WERI-Rb-1 (cell line): ENCODE data around the gene CTTNBP2.

ENCODE experiments used
- DNase-seq: peaks from one replicate; pipeline ENCODE4 v3.0.0-alpha.2; 2020
- H3K27ac ChIP-seq: fragments of 250-450 bp; sonication (Bioruptor Pico); 2 replicates; pipeline ENCODE4 v1.5.1; 2020; ENCODE audit warnings: mild to moderate bottlenecking, moderate library complexity
- H3K27me3 ChIP-seq: fragments of 250-450 bp; sonication (Bioruptor Pico); 2 replicates; pipeline ENCODE4 v1.5.1; 2021; ENCODE audit warnings: mild to moderate bottlenecking, low read depth, moderate library complexity; ENCODE audit not compliant: insufficient read depth, severe bottlenecking
- H3K36me3 ChIP-seq: fragments of 250-450 bp; sonication (Bioruptor Pico); 2 replicates; pipeline ENCODE4 v1.5.1; 2020; ENCODE audit warnings: mild to moderate bottlenecking, moderate library complexity
- H3K4me3 ChIP-seq: 2 replicates; pipeline ENCODE4 v1.5.1; 2011; ENCODE audit warnings: low read depth, mild to moderate bottlenecking, control low read depth, low read length
- H3K9me3 ChIP-seq: fragments of 250-450 bp; sonication (Bioruptor Pico); 2 replicates; pipeline ENCODE4 v1.5.1; 2021; ENCODE audit warnings: mild to moderate bottlenecking, moderate library complexity; ENCODE audit not compliant: severe bottlenecking
- TF ChIP-seq, protein P1 (sequence below): IDR thresholded peaks from 2 replicates; pipeline ENCODE4 v1.5.1; 2011; ENCODE audit warnings: low read depth, mild to moderate bottlenecking, control low read depth, inconsistent platforms, low read length

CTTNBP2 gene

DNA sequence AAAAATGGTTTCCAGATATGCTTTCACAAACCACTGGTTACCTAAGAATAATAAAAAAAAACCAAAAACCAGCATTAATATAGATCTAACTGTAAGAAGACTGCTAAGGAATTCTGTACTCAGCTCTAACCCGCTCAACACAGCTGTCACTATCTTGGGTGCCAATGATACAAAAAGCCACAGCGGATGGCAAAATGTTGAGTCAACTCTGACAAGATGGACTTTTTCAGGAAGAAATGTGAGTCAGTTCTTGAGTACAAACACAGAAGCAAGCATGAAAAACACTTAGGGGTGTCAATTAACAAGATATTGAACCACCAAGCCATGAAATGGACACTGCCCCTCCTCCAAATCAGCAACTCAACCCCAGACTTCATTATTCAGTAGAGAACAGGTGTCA is 55.0 kb downstream of the CTTNBP2 start:
- peaks cover 18% of the 10 kb centered on the region for H3K27me3 ChIP-seq
- H3K9me3 ChIP-seq: no peaks in the 10 kb centered on the region
- H3K4me3 ChIP-seq: no peak overlapping the region
- H3K36me3 ChIP-seq: no peaks in the 10 kb centered on the region
- no peak overlapping the region for H3K27ac ChIP-seq
- TF ChIP-seq, protein P1, sequence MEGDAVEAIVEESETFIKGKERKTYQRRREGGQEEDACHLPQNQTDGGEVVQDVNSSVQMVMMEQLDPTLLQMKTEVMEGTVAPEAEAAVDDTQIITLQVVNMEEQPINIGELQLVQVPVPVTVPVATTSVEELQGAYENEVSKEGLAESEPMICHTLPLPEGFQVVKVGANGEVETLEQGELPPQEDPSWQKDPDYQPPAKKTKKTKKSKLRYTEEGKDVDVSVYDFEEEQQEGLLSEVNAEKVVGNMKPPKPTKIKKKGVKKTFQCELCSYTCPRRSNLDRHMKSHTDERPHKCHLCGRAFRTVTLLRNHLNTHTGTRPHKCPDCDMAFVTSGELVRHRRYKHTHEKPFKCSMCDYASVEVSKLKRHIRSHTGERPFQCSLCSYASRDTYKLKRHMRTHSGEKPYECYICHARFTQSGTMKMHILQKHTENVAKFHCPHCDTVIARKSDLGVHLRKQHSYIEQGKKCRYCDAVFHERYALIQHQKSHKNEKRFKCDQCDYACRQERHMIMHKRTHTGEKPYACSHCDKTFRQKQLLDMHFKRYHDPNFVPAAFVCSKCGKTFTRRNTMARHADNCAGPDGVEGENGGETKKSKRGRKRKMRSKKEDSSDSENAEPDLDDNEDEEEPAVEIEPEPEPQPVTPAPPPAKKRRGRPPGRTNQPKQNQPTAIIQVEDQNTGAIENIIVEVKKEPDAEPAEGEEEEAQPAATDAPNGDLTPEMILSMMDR: no peak
- no peak for DNase-seq

- H3K36me3 ChIP-seq: no peaks in the 10 kb centered on the region
- no peak overlapping the region for H3K27ac ChIP-seq
- TF ChIP-seq, protein P1: no peak
- no peaks in the 10 kb centered on the region for H3K9me3 ChIP-seq
- no peak for DNase-seq
- H3K27me3 ChIP-seq: peaks cover 19% of the 10 kb centered on the region
- no peak overlapping the region for H3K4me3 ChIP-seq
These were observed 56.5 kb downstream of the CTTNBP2 start for GRCh38 chr7:117816727-117817126.

- TF ChIP-seq, protein P1: no peak
- H3K4me3 ChIP-seq: no peak overlapping the region
- H3K27me3 ChIP-seq: peaks cover 21% of the 10 kb centered on the region
- H3K9me3 ChIP-seq: no peaks in the 10 kb centered on the region
- H3K36me3 ChIP-seq: no peaks in the 10 kb centered on the region
- no peak overlapping the region for H3K27ac ChIP-seq
- no peak for DNase-seq
These were observed 61.5 kb downstream of the CTTNBP2 start for GRCh38 chr7:117811696-117812095.

- Histone ChIP-seq H3K9me3 (no peaks in the 10 kb centered on the region), H3K27me3 (peaks cover 24% of the 10 kb centered on the region), H3K4me3 (no peak overlapping the region), H3K27ac (no peak overlapping the region), H3K36me3 (no peaks in the 10 kb centered on the region)
- TF ChIP-seq, protein P1: no peak
- no peak for DNase-seq
These were observed 62.4 kb downstream of the CTTNBP2 start for GRCh38 chr7:117810642-117811512.

- H3K9me3 ChIP-seq: no peaks in the 10 kb centered on the region
- DNase-seq: no peak
- H3K27me3 ChIP-seq: peaks cover 30% of the 10 kb centered on the region
- no peak overlapping the region for H3K4me3 ChIP-seq
- TF ChIP-seq, protein P1: no peak
- H3K27ac ChIP-seq: no peak overlapping the region
- H3K36me3 ChIP-seq: no peaks in the 10 kb centered on the region
These were observed 63.3 kb downstream of the CTTNBP2 start for GRCh38 chr7:117809958-117810357.
